ENCODE results near the gene PSD4.
A peak's percentile ranks its signal among the peaks of the same experiment; 100 is the strongest.

PSD4 gene

DNA sequence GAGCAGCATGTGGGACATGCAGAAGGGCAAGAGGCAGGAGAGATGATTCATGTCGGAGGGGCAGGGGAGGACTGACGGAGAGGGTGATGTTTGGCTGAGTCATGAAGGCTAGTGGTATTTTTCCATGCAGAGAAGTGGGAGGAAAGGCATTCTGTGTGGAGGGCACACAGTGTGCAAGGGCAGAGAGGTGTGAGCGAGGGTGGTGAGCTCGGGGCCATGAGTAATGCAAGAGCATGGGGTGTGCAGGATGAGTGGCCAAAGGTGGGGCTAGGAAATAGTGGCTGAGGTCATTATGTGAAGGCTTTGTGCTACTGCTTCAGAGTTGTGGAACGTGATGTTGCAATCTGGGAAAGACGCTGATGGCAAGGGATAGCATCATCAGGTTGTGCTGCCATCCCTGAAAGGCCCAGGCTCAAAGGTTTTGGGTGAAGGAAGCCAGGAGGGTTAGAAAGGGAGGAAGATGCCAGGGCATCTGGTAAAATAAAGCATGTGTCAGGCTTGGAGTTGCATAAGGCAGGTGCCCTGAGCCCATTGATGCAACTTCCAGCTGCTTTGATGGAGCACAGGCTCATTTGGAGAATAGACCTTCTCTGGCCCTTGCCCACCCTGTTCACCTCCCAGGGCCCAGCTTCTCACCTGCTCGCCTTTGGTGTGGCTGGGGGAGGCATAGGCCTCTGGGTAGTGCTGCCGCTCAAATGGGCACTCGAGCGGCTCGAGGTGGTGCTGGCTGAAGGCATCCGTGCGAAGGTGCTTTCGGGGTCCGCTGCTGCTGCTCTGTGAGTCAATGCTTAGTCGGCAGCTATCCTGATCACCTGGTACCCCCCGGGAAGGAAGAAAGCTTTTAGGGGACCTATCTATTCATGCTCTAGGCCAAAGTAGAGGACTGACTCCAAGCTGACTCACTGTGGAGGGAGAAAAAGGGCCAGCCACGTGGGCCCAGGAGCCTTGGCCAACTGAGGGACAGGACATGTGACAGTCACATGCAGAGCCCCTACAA, 67.4 kb downstream of the PSD4 start:
- no peak for DNase-seq

GRCh38 chr2:113242327-113242726, 68.6 kb downstream of the PSD4 start:
- DNase-seq: no peak

GRCh38 chr2:113245276-113245711, 71.5 kb downstream of the PSD4 start:
- DNase-seq: no peak

DNA sequence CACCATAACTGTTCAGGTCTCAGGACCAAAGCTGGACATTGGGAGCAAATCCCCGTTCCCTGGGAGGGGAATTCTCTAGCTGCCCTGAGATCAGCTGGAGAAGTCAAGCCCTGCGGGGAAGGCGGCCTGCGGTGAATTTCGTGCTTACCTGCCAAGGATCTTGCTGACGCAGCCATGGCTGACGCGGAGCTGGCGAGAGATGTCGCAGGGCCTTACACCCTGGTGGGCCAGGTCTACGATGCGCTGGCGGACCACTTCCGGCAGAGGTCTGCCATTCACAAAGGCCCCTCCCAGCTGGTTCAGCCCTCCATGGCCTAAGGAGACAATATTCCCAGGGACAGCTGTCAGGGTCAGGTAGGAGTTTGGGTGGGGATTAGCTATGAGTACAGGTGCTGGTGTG, 72.8 kb downstream of the PSD4 start:
- no peak for DNase-seq

DNA sequence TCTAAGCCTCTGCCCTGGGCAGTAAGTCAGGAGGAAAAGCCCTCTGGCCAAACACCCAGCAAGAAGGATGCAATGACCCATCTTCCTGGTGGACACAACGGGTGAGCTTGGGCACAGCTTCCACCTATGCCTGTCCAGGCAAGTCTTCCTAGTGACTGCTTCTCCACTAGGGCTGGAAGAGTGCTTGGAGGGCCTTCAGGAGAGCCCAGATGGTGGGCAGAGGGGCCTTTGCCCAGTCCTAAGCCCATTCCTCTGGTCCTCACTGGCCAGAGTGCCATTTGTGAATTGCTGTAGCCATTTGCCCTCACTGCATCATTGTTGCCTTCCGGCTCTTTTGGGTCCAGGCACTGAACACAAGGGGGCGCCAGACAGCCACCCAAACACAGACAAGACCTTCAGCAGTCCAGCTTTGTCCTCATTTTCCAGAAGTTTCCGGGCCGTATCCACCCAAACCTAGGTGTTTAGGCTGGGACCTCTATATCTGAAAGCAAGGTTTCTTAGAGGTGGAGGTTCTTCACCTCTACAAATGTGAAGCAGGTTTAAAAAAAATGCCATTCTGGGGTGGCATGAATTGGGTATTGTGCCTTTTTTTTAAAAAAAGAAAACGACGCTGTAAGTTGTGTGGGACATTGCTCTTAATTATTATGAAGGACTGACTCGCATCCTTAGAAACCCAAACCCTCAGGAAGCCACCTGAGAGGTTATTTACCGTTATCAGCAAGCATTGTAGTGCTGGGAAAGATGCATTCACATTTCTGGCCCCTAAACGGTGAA, 75.4 kb downstream of the PSD4 start:
- DNase-seq: peak; percentile 8

DNA sequence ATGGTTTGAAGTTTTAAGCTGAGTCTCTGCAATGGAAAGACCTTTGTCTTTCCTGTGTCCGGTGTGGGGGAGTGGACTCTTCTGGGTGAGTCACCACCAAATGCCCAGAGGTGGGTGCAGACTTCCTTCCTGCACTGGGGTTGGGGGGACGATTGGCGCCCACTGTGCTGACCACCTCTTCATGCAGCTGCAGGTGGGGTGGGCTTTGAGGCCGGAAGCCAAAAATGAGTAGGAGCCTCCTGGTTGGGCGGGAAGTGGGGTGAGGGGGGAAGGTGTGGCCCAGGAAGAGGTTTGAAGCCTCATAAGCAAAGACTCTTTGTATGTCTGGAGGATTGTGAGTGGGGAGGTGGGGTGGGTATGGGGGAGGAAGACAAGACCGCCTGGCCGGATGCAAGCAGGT, 77.3 kb downstream of the PSD4 start:
- no peak for DNase-seq

DNA sequence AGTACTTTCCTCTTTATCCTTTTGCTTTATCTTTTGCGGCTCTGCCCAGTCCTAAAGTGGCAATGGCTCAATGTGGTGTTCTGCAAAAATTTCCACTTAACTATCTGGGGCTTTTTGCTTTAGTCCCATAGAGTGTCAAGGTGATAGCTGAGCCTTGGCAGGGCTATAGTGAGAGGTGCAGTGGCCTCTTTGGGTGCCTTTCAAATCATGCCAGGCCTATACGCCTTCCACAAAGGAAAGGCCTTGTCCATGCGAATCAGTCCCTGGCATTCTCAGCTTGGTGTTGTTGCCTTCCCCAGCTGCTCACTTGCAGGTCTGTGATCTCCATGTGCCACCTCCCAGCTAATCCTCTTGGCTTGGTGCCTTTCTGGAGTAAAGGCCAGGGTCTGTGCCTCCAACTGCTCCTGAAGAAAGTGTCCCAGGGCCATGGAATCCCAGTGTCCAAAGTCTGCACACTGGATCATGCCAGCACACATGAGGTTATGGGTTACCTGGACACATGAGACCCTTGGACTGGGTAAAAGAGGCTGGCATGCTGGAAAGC, 78.3 kb downstream of the PSD4 start:
- no peak for DNase-seq

GRCh38 chr2:113253453-113253852, 79.7 kb downstream of the PSD4 start:
- DNase-seq: no peak

GRCh38 chr2:113255140-113256070, 81.6 kb downstream of the PSD4 start:
- DNase-seq: no peak

DNA sequence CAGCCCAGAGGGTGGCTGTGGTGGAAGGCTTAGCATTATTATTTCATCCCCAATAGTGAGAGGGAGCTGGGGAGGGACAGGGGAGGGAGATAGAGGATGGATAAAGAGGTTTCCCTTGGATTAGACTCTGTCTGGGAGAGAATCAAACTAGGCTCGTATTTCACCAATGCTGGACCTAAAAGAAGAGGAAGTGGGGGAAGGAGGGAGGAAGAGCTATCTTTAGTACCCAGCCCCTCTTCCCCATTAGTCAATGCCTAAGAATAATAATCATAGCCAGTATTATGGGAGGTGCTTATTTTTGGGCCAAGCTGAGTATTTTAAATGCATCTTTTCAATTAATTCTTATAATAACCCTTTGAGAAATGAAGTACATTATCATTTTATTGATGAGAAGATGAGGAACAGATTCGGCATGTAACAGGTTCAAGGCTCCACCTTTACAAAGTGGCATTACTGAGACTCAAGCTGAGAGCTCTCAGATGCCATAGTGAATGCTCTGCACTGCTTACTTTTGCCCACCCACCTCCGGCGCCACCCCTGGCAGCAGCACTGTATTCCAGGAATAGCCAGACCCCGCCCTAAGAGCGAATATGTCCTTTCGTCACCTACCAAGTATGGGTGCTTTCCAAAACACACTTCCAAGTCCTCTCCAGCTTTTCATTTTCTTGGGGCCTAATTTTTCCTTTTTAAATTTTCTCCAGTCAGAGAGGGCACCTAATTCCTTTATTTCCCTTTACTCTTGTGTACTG, 83.9 kb downstream of the PSD4 start:
- DNase-seq: no peak

DNA sequence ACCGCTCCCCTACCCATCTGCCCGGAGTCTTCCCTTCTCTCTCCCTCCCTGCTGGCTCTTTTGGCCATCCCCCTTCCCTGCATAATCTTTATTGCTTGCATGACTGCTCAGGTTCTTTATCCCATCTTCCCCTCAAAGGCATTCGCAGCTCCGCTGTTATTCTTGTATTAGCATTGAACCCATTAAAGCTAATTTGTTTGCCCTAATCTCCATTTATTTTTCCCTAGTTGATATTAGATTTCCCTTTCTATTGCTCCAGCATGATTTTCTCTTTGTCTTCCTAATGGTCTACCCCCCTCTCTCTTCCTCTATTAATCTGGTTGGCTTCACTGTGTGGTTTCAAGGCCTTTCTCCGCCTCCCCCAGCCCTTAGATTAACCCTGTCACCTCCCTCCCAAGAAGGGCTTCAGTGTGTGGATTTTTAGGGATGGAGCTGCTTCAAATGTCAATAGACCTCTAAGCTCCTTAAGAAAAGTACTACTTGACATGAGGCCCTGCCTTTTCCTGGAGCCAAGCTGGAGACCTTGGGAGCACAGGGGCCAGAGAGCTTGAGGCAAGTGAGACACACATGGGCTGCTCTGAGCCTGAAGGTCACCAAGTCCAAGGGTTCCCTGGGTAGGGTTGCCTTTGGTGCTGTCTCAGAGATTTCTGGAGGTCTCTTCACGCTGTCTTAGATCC, 84.8 kb downstream of the PSD4 start:
- DNase-seq: no peak
